NCI-H1105 treated with DMSO at 0.1 percent for 48 hours (cell line): ENCODE measurements around the gene DNAH8.

Experiments
- DNase-seq: peaks from one replicate; lab custom pipeline; 2025; lab: John Stamatoyannopoulos, UW

Gene DNAH8

GRCh38 chr6:39016839-39017546 is 301.9 kb downstream of the DNAH8 start:
- DNase-seq = no peak

GRCh38 chr6:39017547-39017880 is 302.4 kb downstream of the DNAH8 start:
- DNase-seq = no peak

GRCh38 chr6:39018103-39018502 is 303.0 kb downstream of the DNAH8 start:
- DNase-seq = no peak

GRCh38 chr6:39020136-39020535 is 305.0 kb downstream of the DNAH8 start:
- DNase-seq = no peak

GRCh38 chr6:39021041-39021440 is 305.9 kb downstream of the DNAH8 start:
- no peak for DNase-seq

- no peak for DNase-seq
These were observed 306.7 kb downstream of the DNAH8 start for GRCh38 chr6:39021779-39022178.

- no peak for DNase-seq
These were observed 311.1 kb downstream of the DNAH8 start for GRCh38 chr6:39026175-39026574.

GRCh38 chr6:39029156-39030011 is 314.3 kb downstream of the DNAH8 start:
- DNase-seq = no peak

- no peak for DNase-seq
These were observed 320.6 kb downstream of the DNAH8 start for GRCh38 chr6:39035681-39036080.

GRCh38 chr6:39037082-39037508 is 322.0 kb downstream of the DNAH8 start:
- DNase-seq = no peak

- DNase-seq = peak; percentile 4
These were observed 322.6 kb downstream of the DNAH8 start for GRCh38 chr6:39037707-39038106.

- DNase-seq = no peak
These were observed 325.1 kb downstream of the DNAH8 start for GRCh38 chr6:39040080-39040673.

- no peak for DNase-seq
These were observed 326.0 kb downstream of the DNAH8 start for GRCh38 chr6:39041072-39041471.

- DNase-seq = no peak
These were observed 328.7 kb downstream of the DNAH8 start for GRCh38 chr6:39043776-39044175.

- no peak for DNase-seq
These were observed 329.1 kb downstream of the DNAH8 start for GRCh38 chr6:39044181-39044580.

GRCh38 chr6:39047434-39048327 is 332.6 kb downstream of the DNAH8 start:
- no peak for DNase-seq

- DNase-seq = no peak
These were observed 333.6 kb downstream of the DNAH8 start, which contains the start of gene GLP1R for GRCh38 chr6:39048481-39049399. Gene GLP1R (plus strand): TSS chr6:39048781. CDS start chr6:39048841, 60 bp downstream.

GRCh38 chr6:39049575-39050283 is 334.6 kb downstream of the DNAH8 start:
- DNase-seq = no peak

GRCh38 chr6:39050453-39051112 is 335.5 kb downstream of the DNAH8 start:
- no peak for DNase-seq
